GM12874 (cell line): ENCODE results near the gene AP5S1.

Experiments
- CTCF ChIP-seq: IDR thresholded peaks from 2 replicates; pipeline ENCODE4 v1.5.1; 2011; ENCODE audit warnings: low read depth, mild to moderate bottlenecking, control low read depth, low read length, moderate library complexity; ENCODE audit not compliant: insufficient read depth

The AP5S1 gene

DNA sequence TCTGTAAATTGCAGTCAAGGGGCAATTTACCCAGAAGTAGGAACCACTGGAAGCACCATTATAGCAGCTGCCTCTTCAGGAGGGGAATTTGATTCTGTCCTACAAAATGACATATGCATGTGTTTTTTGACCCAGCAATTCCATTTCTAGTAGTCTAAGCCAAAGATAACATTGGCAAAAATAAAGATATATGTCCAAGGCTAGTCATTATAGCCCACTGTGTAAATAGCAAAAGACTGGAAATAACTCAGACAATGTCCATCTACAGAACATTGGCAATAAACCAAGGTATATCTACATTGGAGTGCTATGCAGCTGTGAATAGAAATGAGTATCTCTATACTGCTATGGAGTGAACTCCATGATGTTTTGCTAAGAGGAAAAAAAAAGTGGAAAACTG lies 56.3 kb downstream of the AP5S1 start:
- TF ChIP-seq CTCF = no peak
